GM19025 (cell line): ENCODE measurements around the gene TMOD4.
A peak's percentile ranks its signal among the peaks of the same experiment; 100 is the strongest.

Experiments used
- ATAC-seq: cut with Tn5 transposase; IDR thresholded peaks from one replicate; pipeline ENCODE4 v1.9.1; 2021; ENCODE audit warnings: mild to moderate bottlenecking, low read depth, moderate library complexity; ENCODE audit not compliant: unreplicated experiment

The TMOD4 gene

DNA sequence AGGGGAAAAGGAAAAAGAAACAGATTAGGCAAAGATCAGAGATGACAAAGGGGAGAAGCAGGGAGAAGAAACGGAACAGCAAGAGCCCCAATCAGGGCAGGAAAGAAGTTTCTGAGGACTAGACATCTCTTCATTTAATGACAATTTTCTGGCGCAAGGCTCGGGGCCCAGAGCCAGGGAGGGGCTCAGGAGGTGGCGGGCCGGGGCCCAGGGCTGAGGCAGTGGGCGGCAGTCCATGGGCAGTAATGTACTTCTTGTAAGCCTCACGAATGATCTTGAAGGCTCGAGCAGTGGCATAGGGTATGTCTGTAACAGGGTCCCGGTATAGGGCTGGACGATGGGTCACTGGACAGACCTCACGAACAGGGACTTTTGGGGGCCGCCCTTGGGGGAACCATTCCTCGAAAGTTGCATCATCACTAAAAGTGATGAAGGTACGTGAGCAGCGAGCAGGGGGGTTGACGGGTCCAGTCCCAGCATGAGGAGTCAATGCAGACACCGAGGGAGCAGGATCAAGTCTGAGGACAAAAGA, 799 bp upstream of the TMOD4 start:
- ATAC-seq: no peak

DNA sequence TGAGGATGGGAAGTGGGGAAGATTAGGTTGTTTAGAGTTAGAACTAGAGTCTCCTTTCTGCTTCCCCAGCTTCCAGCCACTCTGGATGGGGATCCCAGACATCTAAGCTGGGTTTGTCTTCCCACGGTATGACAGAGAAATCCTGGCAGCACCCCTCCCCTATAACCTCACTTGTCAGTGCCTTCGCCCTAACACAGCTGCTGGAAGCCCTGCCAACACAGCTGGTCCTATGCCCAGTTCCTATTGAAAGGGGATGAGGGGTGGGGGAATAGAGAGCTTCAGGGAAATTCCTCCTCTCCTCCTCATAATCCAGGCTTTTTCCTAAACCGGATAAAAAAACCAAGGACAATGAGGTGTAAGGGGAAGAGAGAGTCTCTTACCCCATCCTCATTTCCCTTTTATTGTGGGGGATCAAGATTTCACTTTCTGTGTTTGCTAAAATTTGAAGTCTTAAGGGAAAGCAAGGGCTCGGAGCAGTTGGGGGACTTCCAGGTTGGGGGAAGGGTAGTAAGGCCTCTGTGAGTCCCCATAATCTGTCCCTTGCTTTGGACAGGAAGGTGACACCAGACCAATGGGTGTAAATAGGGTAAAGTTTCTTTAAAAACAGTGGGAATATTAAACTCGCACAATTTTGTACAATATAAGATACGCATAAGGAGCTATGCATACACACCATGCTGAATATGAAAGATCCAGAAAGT, 590 bp downstream of the TMOD4 start:
- no peak for ATAC-seq

DNA sequence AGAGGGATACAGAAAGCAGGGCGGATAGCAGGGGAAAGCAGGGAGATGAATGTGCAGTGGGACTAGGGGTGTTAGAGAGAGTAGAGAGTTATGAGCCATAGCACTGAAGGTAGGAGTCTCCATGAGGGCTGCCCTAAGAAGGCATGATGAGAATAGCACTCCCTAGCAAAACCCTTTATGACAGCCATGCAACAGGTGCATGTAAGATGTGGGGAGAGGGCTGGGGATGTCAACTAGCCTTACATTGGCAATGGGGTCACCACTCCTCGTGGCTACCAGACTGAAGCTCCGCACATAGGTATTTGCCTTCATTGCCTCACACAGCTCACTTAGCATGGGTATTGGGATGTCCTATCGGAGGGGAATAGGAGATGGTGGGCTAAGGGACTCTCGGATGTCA, 4.6 kb downstream of the TMOD4 start:
- ATAC-seq: no peak

DNA sequence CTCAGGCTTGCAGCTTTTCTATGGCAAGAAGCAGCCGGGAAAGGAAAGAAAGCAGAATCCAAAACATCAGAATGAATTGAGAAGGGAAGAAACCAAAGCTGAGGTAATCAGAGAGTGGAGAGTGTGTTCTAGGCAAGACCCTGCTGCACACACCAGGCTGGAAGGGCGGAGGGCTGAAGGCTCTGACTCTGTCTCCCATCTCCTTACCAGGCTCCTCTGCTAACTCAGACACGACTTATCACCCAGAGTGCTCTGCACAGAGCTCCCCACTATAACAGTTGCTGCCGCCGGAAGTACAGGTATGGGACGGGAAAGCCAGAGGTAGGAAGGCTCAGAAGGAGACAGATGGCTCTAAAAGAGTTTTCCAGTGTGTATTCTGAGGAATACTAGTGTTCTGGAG, 8.7 kb downstream of the TMOD4 start:
- no peak for ATAC-seq

DNA sequence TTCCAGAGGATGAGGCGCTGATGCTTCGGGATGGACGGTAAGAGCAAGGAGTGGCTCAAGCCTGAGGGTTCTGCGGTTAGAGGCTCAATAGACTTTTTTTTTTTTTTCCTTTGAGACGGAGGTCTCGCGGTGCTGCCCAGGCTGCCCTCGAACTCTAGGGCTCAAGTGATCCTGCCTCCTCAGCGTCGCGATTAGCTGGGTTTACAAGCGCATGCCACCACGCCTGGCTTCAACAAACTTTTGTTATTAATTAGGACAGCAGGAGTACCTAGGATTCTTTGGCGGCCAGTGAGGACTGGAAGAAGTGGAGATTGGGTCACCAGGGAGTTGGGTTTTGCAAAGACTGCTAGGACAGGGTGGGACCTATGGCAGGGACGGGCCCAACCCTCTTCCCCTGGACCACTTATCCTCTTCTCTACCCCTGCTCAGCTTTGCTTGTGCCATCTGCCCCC, 9.2 kb downstream of the TMOD4 start:
- no peak for ATAC-seq

DNA sequence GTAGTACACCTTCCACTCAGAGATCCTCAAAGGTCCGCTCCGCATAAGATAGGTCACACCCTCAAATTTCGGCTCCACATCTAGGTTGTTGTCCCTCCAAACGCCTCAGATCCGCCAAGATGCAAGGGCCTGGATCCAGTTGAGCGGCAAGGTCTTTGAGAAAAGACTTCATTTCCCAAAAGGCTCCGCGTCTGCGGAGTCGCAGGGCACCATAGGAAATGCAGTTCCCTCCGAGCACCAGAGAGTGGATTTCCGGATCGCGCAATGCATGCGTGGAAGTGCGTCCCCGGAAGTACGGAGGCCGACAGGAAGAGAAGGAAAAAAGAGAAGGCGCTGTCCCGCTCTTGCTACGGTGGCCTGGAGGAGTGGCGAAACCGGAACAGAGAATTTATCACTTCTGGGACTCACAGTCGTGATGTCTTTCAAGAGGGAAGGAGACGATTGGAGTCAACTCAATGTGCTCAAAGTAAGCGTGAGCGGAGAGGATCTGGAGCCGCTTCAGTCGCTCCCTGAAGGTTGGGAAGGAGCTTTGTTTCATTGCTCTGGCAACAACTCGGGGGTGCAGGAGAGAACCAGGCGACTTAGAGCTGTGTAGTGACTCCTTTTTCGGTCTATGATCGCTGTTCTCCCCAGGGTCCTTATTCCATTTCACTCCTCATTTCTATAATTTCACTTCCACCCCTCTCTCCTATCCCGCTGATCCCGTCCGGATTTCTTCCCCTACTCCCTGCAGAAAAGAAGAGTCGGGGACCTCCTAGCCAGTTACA, 9.9 kb downstream of the TMOD4 start, which contains the start of the genes LYSMD1 and SCNM1:
LYSMD1 (minus strand) TSS at position 165 of the 767 bp plus-strand sequence. CDS start 644 bp downstream, outside the sequence.
SCNM1 (plus strand) TSS at position 407 of the 767 bp plus-strand sequence; CDS start at position 416, 9 bp downstream.
- ATAC-seq: peak; percentile 88

DNA sequence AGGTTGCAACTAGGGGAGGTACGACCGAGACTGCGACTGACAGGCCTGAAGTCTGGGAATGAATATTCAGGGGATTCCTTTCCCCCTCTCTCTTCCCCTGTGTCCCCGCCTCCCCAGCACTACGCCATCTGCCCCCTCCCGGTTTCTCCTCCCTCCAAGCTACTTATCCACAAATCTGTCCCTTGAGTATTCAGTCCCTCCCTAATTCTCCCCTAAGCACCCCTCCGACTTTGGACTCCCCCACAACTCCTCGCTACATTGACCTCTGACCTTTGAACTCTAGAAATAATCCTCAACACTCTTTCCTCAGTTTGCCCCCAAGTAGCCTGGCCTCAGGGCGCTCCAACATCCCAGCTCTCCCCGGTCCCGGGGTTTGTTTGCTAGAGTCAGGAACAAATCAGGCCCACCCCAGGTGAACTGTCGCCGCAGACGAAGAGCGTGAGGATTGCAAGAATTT, 10.5 kb downstream of the TMOD4 start:
- no peak for ATAC-seq

DNA sequence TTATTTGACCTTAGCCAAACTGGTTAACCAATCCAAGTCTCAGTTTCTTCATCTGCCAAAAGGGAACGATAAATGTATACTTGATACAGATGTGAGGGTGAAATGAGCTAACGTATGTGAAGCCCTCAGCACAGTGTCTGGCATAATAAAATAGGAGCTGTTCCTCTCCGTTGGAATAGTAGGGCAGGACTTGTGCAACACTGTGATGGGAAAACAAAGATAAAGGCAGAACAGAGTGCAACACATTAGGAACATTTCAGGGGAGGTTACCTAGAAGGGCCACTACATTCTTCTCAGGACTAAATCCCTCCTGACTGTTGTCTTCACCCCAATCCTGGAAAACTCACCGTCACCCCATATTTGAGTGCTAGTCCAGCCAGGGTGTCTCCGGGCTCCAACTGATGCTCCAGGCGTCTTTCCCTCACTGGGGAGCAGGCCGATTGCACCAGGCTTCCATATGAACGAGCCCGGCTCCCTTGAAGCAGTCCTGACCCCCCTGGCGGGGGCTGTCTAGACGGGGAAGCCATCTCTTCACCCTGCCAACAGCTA, 11.0 kb downstream of the TMOD4 start:
- no peak for ATAC-seq

DNA sequence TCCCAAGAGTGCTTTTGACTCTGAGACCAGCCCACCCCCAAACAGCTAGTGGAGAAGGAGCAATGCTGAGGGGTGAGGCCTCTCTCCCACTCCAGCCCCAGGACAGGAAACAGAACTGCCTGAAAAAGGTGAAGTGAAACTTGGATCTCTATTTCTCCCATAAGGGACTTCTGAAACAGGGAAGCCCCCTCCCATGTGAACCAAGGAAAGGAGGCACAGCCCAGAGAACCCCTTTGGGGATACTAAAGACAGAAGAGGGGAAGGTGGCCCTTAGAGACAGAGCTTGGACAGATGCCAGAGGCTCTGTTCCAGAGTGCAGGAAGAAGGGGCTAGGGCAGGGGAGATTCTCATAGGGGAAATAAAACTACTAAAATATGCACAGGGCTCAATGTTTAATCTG, 16.4 kb downstream of the TMOD4 start:
- no peak for ATAC-seq

DNA sequence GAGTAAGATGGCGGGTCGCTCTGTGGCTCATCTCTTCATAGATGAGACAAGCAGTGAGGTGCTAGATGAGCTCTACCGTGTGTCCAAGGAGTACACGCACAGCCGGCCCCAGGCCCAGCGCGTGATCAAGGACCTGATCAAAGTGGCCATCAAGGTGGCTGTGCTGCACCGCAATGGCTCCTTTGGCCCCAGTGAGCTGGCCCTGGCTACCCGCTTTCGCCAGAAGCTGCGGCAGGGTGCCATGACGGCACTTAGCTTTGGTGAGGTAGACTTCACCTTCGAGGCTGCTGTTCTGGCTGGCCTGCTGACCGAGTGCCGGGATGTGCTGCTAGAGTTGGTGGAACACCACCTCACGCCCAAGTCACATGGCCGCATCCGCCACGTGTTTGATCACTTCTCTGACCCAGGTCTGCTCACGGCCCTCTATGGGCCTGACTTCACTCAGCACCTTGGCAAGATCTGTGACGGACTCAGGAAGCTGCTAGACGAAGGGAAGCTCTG, 17.0 kb downstream of the TMOD4 start:
- no peak for ATAC-seq

DNA sequence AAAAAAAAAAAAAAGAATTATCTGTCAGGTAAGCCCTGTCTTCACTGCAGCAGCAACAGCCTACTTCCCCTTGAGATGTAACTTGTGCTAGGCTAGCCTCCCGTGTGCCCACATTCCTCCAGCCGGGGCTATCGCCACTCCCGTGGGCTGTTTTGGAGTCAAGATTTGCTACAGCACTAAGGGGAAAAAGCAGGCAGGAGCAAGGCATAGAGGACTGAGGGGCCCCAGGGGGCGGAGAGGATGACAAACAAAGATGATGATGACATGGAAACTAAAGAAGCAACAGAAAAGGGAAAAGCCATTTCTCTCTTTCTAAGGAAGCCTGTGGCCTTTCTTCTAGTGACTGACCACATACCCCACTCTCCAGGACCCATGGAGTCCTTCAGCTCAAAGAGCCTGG, 17.5 kb downstream of the TMOD4 start:
- no peak for ATAC-seq

DNA sequence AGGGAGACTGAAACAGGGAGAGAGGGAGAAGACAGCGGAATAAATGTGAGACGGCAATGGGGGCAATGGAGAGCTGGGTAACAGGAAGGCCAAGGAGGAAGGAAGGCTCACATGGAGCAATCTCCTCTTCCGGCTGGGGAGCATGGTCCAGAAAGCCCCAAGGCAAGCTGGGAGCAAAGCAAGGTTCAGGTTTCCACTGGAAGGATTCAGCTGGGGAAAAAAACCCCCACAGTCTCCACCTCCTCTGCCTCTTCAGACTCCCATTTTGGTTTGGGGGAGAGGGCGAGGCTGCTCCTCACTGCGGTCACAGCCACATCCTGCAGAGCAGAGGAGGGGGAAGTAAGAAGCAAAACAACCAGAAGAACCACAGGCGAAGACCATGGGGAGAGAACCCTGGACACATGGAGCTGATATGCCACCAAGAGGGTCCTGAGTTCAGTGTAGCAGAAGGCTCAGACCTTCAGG, 18.7 kb downstream of the TMOD4 start:
- ATAC-seq: no peak

DNA sequence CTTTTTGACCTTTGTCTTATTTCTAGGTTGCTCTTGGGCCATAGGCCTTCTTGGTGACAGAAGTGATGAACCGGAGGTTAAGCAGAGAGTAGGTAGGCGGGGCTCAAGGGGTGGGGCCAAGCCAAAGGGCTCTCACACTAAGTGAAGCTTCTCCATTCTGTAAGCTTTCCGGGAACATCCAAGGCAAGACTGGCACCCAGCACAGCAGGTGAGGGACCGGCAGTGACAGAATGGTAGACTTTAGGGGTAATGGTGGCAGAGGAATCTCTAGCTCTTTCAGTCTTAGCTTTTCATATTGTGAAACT, 19.3 kb downstream of the TMOD4 start, which contains the start of gene TNFAIP8L2:
TNFAIP8L2 (plus strand) TSS at position 135 of the 305 bp plus-strand sequence. CDS start 2,049 bp downstream, outside the sequence.
- peak; percentile 49 for ATAC-seq

DNA sequence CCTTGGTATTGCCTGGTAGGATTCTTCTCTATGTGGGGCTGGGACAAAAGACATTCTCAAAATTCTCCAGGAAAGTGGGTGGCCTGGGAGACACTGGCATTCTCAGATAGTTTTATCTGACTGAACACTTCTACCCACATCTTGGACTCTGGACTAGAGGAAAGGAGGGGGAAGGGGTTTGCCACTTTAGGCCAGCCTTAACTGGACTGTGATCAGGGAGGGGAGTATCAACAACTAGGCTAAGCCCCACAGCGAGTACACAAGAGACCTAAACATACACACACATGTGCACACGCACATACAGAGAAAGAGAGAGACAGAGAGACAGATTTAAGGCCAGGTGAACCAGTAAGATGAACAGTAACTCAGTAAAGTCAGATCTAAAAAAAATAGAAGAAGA, 28.1 kb downstream of the TMOD4 start:
- no peak for ATAC-seq

DNA sequence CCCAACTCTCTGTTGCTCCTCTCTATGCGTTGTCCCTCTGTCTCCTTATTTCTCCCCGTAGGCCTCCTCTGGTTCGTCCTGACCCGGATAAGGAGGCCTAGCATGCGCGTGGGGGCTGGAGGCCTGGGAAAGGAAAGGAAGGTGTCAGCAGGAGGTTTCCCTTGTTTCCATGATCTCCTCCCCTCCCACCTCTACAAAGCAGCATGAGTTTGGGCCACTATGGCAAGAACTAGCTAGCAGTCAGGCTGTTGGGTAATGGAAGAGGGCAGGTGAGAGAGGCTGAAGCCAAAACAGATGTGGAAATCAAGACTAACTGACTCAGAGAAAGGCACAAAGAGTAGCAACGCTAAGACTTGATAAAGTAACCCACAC, 28.7 kb downstream of the TMOD4 start:
- no peak for ATAC-seq

DNA sequence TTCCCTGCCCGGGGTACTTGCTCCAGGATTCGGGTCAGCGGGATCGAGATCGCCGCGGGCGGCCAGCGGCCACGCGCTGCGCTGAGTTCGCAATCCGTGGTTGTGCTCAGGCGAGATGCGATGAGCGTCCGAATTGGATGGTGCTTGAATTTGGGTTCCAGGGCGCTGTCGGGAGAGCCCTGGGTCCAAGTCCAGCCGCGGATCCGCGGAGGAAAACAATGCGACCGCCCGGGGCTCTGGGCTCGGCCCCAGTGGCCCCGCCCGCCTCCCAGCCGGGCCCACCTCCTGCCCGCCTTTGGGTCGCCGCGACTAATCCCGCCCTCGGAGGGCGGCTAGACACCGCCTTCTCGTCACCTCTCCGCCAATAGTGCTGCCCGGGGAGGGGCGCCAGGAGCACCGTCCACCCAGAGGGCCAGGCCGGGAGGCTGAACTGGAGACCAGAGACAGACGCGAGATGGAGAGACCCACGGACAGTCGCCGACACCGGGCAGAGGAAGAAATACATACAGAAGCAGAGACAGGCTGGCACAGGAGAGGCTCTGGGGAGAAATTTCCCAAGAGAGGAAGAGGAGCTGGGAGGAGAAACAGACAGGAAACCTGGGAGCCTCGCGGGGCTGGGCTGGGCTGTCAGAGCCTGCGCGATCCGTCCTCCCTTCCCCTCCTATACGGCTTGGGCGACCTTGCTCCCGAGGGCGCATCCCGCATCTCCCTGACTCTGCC, 29.2 kb downstream of the TMOD4 start, which contains the start of gene SEMA6C:
SEMA6C (minus strand) TSS at position 220 of the 720 bp plus-strand sequence. CDS start 4,010 bp downstream, outside the sequence.
- ATAC-seq: peak; percentile 100

DNA sequence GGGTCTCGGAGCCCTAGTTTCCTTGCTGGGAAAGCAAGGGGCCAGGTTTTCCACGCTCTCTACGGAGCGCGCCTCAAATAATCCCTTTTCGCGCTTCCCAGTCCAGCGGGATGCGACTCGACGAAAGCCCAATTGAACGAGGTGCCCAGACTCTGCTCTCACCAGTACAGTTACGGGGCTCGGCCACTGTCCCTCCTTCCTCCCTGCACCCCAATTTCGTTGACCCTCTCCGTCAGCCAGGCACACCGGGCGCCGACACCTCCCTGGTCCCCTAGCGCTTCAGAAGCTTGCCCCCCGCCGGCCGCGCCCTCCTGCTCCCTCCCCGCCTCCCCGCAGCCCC, 29.7 kb downstream of the TMOD4 start:
- peak; percentile 4 for ATAC-seq

DNA sequence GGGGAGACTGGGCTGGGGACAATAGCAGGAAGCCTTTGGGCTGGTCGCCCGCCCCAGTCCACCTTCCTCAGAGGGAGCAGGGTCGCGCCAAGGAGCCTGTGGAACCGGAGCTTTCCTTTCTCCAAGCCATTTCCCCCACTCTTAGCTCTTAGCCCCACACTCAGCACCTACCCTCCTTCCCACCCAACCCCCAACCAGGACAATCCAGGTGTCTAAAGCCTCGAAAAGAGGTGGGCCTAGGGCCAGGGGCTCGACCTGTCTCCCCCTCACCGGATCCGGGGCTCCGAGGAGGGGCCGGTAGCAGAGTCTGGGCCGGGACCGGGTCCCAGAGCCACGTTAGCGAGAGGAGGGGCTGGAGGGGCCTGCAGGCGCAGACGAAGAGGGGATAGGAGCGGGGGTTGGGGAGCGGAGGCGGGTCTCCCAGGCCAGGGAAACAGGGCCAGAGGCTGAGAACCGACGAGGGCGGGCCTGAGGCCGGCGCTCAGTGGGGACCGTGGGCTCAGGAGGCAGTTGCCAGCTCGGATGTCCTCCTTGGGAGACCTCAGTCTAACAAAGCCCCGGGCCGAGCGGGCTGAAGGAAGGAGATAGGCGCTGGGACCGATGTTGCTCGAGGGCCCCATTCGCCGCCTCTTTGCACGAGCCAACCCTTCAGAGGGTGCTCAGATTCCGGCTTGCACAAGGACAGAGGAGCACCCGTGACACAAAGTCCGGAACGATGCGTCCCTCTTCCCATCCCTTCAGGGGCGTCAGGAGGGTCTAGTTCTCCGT, 30.3 kb downstream of the TMOD4 start:
- ATAC-seq: no peak

DNA sequence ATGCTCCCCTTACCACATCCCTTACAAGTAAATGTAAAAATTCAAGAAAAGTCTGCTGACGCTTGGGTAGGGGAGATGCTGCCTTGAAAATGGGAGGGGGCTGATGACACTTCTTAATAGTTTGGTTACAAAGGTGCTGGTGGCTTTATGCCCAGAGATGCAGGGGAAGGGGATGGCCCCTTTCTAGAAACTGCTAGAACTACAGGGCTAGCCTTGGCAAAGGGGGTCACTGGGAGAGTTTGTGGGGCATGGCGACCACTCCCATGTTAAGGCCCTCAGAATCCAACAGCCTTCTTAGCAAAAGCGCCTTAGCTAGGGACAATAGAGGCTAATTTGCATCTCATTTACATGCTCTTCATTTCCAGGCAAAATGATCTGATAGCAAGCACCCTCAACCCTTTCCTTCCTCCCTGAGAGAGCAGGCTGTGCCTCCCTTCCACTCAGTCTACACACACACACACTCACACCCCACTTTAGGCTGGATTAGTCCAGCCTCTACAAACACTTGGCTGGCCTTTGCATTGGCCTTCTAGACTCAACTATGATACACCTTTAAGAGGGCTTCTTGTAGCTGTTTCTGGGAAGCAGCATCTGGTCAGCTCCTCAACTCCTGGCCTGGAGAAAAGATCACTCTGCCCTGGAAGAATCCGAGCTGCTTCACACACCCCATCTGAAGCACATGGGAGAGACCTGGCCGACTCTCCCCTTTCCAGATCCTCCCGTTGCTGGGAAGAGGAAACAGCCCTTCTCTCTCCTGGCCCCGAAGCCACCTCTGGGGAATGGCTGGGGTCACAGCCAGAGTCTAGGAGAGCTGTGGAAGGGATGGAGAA, 31.1 kb downstream of the TMOD4 start:
- ATAC-seq: no peak
